Measurements from ENCODE around the gene S100B. TPM values are rescaled to one million over a fixed set of nuclear protein-coding genes. Genes with fewer than 3 reads are reported as not detected.

S100B gene
- total and polyA plus RNA-seq, 7 donors = 14.3 to 126 (median 28.5) TPM

- TF ChIP-seq CTCF (IDR thresholded peaks at IDR 0.05) = no peak
- TF ChIP-seq EP300 (IDR thresholded peaks at IDR 0.05) = no peak
- no peak for TF ChIP-seq POLR2AphosphoS5 (IDR thresholded peaks at IDR 0.05)
- TF ChIP-seq POLR2A (IDR thresholded peaks at IDR 0.05) = no peak
- Histone ChIP-seq H3K27ac (no peak overlapping the region), H3K9me3 (peaks cover 0 to 12% (median 5%) of the 10 kb centered on the region in 4 donors), H3K27me3 (peaks cover 0 to 4% (median 0%) of the 10 kb centered on the region in 3 donors), H3K36me3 (no peaks in the 10 kb centered on the region), H3K4me3 (no peak overlapping the region), H3K4me1 (peaks cover 0 to under 1% (median 0%) of the 10 kb centered on the region in 4 donors)
- WGBS, 2 donors = 71 to 88% methylated on average over 6 of the region's 6 CpGs
- no peak for DNase-seq
- intact Hi-C loops (cut with DNase I) = no loop called here
These were observed 24.0 kb upstream of the S100B start for GRCh38 chr21:46628868-46629267.

GRCh38 chr21:46627726-46628125 is 22.8 kb upstream of the S100B start:
- 88 to 90% methylated on average over 4 of the region's 4 CpGs for WGBS, 2 donors
- no peaks in the 10 kb centered on the region for H3K36me3 ChIP-seq
- intact Hi-C loops (cut with DNase I) = no loop called here
- no peak overlapping the region for H3K4me3 ChIP-seq
- H3K9me3 ChIP-seq = peaks cover 0 to 12% (median 5%) of the 10 kb centered on the region in 4 donors
- peaks cover 0 to 4% (median 0%) of the 10 kb centered on the region in 3 donors for H3K27me3 ChIP-seq
- H3K27ac ChIP-seq = no peak overlapping the region
- peaks cover 0 to 7% (median 0%) of the 10 kb centered on the region in 4 donors for H3K4me1 ChIP-seq
- TF ChIP-seq EP300 (IDR thresholded peaks at IDR 0.05) = no peak
- no peak for TF ChIP-seq POLR2AphosphoS5 (IDR thresholded peaks at IDR 0.05)
- DNase-seq = no peak

GRCh38 chr21:46626975-46627501 is 22.2 kb upstream of the S100B start:
- Histone ChIP-seq H3K36me3 (no peaks in the 10 kb centered on the region), H3K4me3 (no peak overlapping the region), H3K9me3 (peaks cover 0 to 12% (median 5%) of the 10 kb centered on the region in 4 donors), H3K27ac (no peak overlapping the region), H3K4me1 (peaks cover 0 to 7% (median 0%) of the 10 kb centered on the region in 4 donors), H3K27me3 (peaks cover 0 to 4% (median 0%) of the 10 kb centered on the region in 3 donors)
- TF ChIP-seq POLR2A (IDR thresholded peaks at IDR 0.05) (no peak), POLR2AphosphoS5 (IDR thresholded peaks at IDR 0.05) (no peak), CTCF (IDR thresholded peaks at IDR 0.05) (no peak), EP300 (IDR thresholded peaks at IDR 0.05) (no peak)
- 70 to 82% methylated on average over 6 of the region's 6 CpGs for WGBS, 2 donors
- intact Hi-C loops (cut with DNase I) = no loop called here
- no peak for DNase-seq

GRCh38 chr21:46626536-46626935 is 21.7 kb upstream of the S100B start:
- WGBS, 2 donors = 84 to 94% methylated on average over 7 of the region's 7 CpGs

GRCh38 chr21:46625759-46626158 is 20.9 kb upstream of the S100B start:
- WGBS, 2 donors = 88 to 96% methylated on average over 1 of the region's 1 CpG
- intact Hi-C loops (cut with DNase I) = no loop called here
- Histone ChIP-seq H3K9me3 (peaks cover 0 to 12% (median 5%) of the 10 kb centered on the region in 4 donors), H3K36me3 (no peaks in the 10 kb centered on the region), H3K4me3 (no peak overlapping the region), H3K4me1 (peaks cover 0 to 7% (median 0%) of the 10 kb centered on the region in 4 donors), H3K27ac (no peak overlapping the region), H3K27me3 (peaks cover 0 to 4% (median 0%) of the 10 kb centered on the region in 3 donors)
- no peak for TF ChIP-seq EP300 (IDR thresholded peaks at IDR 0.05)
- TF ChIP-seq POLR2A (IDR thresholded peaks at IDR 0.05) = no peak
- no peak for TF ChIP-seq CTCF (IDR thresholded peaks at IDR 0.05)
- no peak for TF ChIP-seq POLR2AphosphoS5 (IDR thresholded peaks at IDR 0.05)
- no peak for DNase-seq

More at GRCh38 chr21:46626536-46626935, 21.7 kb upstream of the S100B start:
- peaks cover 0 to 4% (median 0%) of the 10 kb centered on the region in 3 donors for H3K27me3 ChIP-seq
- no peak overlapping the region for H3K4me3 ChIP-seq
- H3K9me3 ChIP-seq = peaks cover 0 to 12% (median 5%) of the 10 kb centered on the region in 4 donors
- intact Hi-C loops (cut with DNase I) = no loop called here
- DNase-seq = no peak
- no peaks in the 10 kb centered on the region for H3K36me3 ChIP-seq
- no peak for TF ChIP-seq POLR2A (IDR thresholded peaks at IDR 0.05)
- no peak for TF ChIP-seq CTCF (IDR thresholded peaks at IDR 0.05)
- no peak for TF ChIP-seq EP300 (IDR thresholded peaks at IDR 0.05)
- TF ChIP-seq POLR2AphosphoS5 (IDR thresholded peaks at IDR 0.05) = no peak
- peaks cover 0 to 7% (median 0%) of the 10 kb centered on the region in 4 donors for H3K4me1 ChIP-seq
- no peak overlapping the region for H3K27ac ChIP-seq
